NT2/D1 (cell line): ENCODE results near the gene PLA2G2F.

Experiments used
- SUZ12 ChIP-seq: IDR thresholded peaks from 2 replicates; pipeline ENCODE4 v1.6.1; 2011; ENCODE audit not compliant: insufficient read length, insufficient read depth; ENCODE audit errors: extremely low read depth
- YY1 ChIP-seq: IDR thresholded peaks from 2 replicates; pipeline ENCODE4 v1.6.1; 2011; ENCODE audit not compliant: insufficient read length, insufficient read depth

GRCh38 chr1:20141466-20141865 lies 2.3 kb downstream of the PLA2G2F start:
- TF ChIP-seq YY1 (no peak), SUZ12 (no peak)
